Measurements from ENCODE around the gene ZSWIM4.
A peak's percentile ranks its signal among the peaks of the same experiment; 100 is the strongest.
"Not testable (repeated sequence)": the region's sequence is repeated elsewhere in the genome, so short reads cannot be mapped to it uniquely, and the experiment has no call there.

Gene ZSWIM4

GRCh38 chr19:13794757-13795589, at the start of gene ZSWIM4:
TSS of gene ZSWIM4 (plus strand) at chr19:13795443. CDS start at chr19:13795649, 206 bp downstream.
- peak; percentile 99 for DNase-seq (ENCODE audit: low read depth)
- no peak for TF ChIP-seq CTCF (IDR thresholded peaks at IDR 0.05; ENCODE audit: insufficient read depth, low read depth, low read length, missing control alignments)
- peak within 1 kb of the TSS; percentile 87 for H3K4me3 ChIP-seq (ENCODE audit: low read depth, low read length)

GRCh38 chr19:13747098-13747453, 48.2 kb upstream of the ZSWIM4 start:
- no peak for DNase-seq (ENCODE audit: low read depth)
- H3K4me3 ChIP-seq (ENCODE audit: low read depth, low read length) = peak overlapping the region; percentile 55
- TF ChIP-seq CTCF (IDR thresholded peaks at IDR 0.05; ENCODE audit: insufficient read depth, low read depth, low read length, missing control alignments) = no peak

GRCh38 chr19:13748169-13748828, 46.9 kb upstream of the ZSWIM4 start:
- peak; percentile 26 for DNase-seq (ENCODE audit: low read depth)
- no peak for TF ChIP-seq CTCF (IDR thresholded peaks at IDR 0.05; ENCODE audit: insufficient read depth, low read depth, low read length, missing control alignments)
- H3K4me3 ChIP-seq (ENCODE audit: low read depth, low read length) = peak overlapping the region; percentile 81

GRCh38 chr19:13751436-13751835, 43.8 kb upstream of the ZSWIM4 start:
- DNase-seq (ENCODE audit: low read depth) = no peak
- TF ChIP-seq CTCF (IDR thresholded peaks at IDR 0.05; ENCODE audit: insufficient read depth, low read depth, low read length, missing control alignments) = no peak

GRCh38 chr19:13753622-13754021, 41.6 kb upstream of the ZSWIM4 start:
- H3K4me3 ChIP-seq (ENCODE audit: low read depth, low read length); DNase-seq (ENCODE audit: low read depth): not testable (repeated sequence)

More at GRCh38 chr19:13751436-13751835, 43.8 kb upstream of the ZSWIM4 start:
- H3K4me3 ChIP-seq (ENCODE audit: low read depth, low read length) = no peak overlapping the region

- no peak overlapping the region for H3K4me3 ChIP-seq (ENCODE audit: low read depth, low read length)
- no peak for TF ChIP-seq CTCF (IDR thresholded peaks at IDR 0.05; ENCODE audit: insufficient read depth, low read depth, low read length, missing control alignments)
- DNase-seq (ENCODE audit: low read depth) = no peak
Measured at GRCh38 chr19:13756210-13756609, 39.0 kb upstream of the ZSWIM4 start.

Data from GM12865 (cell line).